Tongue (tissue), 2 donors: ENCODE measurements around the gene SULT2B1. TPM values are rescaled to one million over a fixed set of nuclear protein-coding genes. Genes with fewer than 3 reads are reported as not detected.
A peak's percentile ranks its signal among the peaks of the same experiment; 100 is the strongest.
"Not testable (repeated sequence)": the region's sequence is repeated elsewhere in the genome, so short reads cannot be mapped to it uniquely, and the experiment has no call there.

Experiments used
- DNase-seq: peaks from one replicate; pipeline ENCODE4 v3.0.0-alpha.2; 2015
- total RNA-seq: library from RNA; depleted of rRNA; stranded (reverse); fragments of >200 nt; gene quantifications from one replicate; pipeline ENCODE4 v1.2.3, GENCODE V29; 2014

SULT2B1 gene
- total RNA-seq, 1 donor from 2014 or later, result 2.4 TPM

DNA sequence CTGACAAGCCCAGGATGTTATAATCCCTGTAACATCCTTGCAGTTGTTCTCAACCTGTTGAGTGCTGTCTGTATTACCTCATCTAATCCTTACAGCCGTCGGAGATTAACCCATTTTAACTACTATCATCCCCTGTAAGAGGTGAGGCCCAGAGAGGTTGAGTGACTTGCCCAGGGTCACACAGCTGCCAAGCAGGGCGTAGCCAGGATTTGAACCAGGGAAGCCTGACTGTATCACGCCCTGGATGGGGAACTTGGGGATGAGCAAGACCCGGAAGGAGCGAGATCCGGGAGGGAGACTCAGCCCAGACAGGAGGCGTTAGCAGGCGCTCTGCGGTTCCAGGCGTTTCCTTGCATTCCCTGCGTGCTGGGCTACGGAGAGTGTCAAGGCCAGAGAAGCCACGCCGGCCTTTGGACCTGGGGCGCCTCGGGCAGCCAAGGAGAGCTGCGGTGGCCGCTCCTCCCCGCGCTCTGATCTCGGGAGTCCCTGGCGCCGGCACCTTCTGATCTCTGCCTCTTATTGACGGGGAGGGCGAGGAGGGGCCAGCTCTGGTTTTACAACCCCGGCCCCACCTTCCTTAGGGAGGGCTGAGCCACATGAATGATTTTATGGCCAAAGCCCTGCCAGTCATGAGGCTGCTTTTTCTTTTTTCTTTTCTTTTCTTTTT, 6.2 kb downstream of the SULT2B1 start:
- no peak for DNase-seq

DNA sequence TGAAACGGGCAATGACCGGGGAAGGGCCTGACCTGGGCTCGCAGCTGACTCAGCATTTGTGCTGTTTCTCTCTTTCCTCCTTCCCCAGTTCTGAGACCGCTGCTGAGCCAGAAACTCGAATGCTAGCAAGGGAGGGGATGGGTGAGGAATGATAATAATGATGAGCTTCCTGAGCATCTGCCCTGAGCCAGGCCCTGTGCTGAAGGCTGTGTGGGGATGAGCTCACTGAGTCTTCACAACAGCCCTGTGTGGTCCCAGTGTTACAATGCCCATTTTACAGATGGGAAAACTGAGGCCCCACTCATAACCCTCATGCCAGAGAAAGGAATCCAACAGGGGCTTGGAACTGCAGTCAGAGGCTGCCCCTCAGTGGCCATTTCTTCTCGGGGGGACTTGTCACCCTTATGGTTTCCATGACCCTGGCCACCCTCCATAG, 8.1 kb downstream of the SULT2B1 start:
- DNase-seq, result no peak

- DNase-seq, result no peak
These were observed 9.4 kb downstream of the SULT2B1 start for GRCh38 chr19:48561412-48561811.

- DNase-seq, result no peak
These were observed 13.1 kb downstream of the SULT2B1 start for GRCh38 chr19:48565090-48565489.

- DNase-seq, result peak; percentile 81
These were observed 16.4 kb downstream of the SULT2B1 start for GRCh38 chr19:48568345-48568886.

DNA sequence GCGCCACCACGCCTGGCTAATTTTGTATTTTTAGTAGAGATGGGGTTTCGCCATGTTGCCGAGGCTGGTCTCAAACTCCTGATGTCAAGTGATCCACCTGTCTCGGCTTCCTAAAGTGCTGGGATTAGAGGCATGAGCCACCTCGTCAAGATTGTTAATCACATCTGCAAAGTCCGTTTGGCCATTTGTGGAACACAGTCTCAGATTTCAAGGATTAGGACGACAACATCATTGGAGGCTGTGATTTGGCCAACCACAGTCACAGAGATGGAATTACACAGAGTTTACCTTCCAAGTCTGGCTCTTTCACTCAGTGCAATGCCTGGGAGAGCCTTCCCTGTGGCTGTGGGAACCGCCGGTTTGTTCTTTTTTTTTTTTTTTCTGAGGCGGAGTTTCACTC, 17.8 kb downstream of the SULT2B1 start:
- DNase-seq, result peak; percentile 72

- no peak for DNase-seq
These were observed 19.6 kb downstream of the SULT2B1 start for GRCh38 chr19:48571378-48572162.

GRCh38 chr19:48573163-48573505, 21.2 kb downstream of the SULT2B1 start:
- no peak for DNase-seq

DNA sequence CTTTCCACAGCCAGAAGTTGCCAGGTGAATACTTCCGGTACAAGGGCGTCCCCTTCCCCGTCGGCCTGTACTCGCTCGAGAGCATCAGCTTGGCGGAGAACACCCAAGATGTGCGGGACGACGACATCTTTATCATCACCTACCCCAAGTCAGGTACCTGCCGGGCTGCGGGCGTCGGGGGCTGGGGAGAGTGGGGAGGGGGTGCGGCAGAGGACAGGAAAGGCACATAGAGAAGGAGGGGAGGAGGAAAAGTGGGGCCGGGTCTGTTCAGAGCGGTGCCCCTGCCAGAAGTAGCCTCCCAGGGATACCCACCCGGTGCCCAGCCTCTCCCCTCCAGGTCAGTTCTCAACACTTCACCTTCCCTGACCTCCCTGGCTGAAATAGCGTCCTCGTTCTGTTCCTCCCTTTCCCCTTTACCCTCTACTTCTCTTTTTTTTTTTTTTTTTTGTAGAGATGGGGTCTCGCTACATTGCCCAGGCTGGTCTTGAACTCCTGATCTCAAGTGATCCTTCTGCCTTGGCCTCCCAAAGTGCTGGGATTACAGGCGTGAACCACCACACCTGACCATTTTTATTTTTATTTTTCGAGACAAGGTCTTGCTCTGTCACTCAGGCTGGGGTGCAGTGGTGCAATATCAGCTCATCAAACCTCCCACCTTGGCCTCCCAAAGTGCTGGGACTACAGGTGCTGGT, 24.1 kb downstream of the SULT2B1 start:
- DNase-seq, result no peak

GRCh38 chr19:48577908-48578307, 25.9 kb downstream of the SULT2B1 start:
- DNase-seq, result not testable (repeated sequence)

GRCh38 chr19:48578891-48579290, 26.9 kb downstream of the SULT2B1 start:
- no peak for DNase-seq

DNA sequence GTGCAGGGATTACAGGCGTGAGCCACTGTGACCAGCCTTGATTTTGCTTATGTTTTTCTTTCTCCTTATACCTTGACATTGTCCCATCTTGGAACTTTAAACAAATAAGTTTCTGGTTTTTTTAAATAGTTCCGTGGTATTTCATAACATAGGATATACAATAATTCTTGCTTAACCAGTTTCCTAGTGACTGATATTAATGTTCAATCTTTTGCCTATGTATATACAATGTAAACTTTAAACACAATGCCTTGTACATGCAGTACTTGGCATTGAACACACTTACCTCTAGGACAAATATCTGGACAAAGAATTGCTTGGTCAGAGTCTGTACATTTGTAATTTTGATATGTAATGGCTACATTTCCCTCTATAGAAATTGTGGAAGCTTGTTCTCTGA, 30.2 kb downstream of the SULT2B1 start:
- no peak for DNase-seq

GRCh38 chr19:48587387-48587786, 35.4 kb downstream of the SULT2B1 start:
- no peak for DNase-seq

GRCh38 chr19:48588670-48589401, 36.9 kb downstream of the SULT2B1 start:
- peak; percentile 92 for DNase-seq

DNA sequence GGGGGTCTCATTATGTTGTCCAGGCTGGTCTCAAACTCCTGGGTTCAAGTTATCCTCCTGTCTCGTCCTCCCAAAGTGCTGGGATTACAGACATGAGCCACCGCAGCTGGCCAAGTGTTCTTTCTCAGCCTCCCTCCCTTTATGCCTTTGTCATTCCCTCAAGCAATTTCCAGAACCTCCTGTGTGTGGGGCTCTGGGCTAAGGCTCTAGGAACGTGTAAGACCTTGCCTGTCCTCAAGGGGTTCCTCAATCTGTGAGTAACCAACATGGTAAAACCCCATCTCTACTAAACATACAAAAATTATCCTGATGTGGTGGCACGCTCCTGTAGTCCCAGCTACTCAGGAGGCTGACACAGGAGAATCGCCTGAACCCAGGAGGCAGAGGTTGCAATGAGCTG, 39.0 kb downstream of the SULT2B1 start:
- no peak for DNase-seq

DNA sequence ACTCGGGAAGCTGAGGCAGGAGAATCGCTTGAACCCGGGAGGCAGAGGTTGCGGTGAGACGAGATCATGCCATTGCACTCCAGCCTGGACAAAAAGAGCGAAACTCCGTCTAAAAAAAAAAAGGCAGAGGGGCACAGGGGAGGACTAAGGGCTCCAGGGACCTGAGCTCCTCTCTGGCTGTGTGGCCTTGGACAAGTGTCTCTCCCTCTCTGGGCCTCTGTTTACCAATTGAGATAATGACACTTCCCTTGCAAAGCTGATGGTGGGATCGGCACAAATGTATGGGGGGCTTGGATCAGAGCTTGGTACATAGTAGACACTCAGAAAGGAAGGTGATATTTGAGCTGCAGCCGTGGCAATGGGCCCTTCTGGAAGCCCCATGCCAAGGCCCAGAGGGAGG, 43.2 kb downstream of the SULT2B1 start:
- no peak for DNase-seq

DNA sequence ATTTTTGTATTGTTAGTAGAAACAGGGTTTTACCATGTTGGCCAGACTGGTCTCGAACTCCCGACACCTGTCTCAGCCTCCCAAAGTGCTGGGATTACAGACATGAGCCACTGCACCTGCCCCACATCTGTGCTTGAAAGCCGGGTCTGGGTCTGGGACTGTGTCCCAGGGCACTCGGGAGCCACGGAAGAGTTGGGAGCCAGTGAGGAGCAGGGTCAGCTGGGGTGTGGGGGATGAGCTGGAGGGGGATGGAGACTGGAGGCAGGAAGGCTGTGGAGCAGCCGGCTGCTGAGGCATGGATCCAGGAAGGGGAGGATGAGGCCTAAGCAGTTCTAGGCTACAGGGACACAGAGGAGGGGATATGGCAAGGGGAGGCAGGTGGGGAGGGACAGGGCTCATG, 43.9 kb downstream of the SULT2B1 start:
- no peak for DNase-seq

- DNase-seq, result no peak
These were observed 44.3 kb downstream of the SULT2B1 start for GRCh38 chr19:48596237-48596636.

GRCh38 chr19:48596679-48597465, 44.9 kb downstream of the SULT2B1 start:
- no peak for DNase-seq

DNA sequence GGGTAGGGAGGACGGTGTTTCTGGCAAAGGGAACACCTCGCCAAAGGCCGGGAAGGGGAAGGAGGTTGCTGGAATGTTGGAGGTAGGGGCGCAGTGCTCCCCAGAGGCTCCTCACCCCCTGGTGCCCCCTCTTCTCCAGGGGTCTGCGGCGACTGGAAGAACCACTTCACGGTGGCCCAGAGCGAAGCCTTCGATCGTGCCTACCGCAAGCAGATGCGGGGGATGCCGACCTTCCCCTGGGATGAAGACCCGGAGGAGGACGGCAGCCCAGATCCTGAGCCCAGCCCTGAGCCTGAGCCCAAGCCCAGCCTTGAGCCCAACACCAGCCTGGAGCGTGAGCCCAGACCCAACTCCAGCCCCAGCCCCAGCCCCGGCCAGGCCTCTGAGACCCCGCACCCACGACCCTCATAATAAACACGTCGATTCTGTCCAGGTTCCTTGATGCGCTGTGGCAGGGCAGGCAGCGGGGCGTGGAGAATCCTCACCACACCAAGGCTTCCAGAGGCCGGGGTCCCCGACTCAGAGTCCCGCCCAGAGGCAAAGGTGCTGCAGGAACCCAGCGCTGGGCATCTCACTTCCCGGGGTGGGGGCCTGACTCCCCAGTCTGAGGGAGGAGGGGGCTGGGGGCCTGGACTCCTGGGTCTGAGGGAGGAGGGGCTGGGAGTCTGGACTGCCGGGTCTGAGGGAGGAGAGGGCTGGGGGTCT, 47.2 kb downstream of the SULT2B1 start:
- no peak for DNase-seq
